ENCODE results near the gene TTC29.
"Not testable (repeated sequence)": the region's sequence is repeated elsewhere in the genome, so short reads cannot be mapped to it uniquely, and the experiment has no call there.

DNA sequence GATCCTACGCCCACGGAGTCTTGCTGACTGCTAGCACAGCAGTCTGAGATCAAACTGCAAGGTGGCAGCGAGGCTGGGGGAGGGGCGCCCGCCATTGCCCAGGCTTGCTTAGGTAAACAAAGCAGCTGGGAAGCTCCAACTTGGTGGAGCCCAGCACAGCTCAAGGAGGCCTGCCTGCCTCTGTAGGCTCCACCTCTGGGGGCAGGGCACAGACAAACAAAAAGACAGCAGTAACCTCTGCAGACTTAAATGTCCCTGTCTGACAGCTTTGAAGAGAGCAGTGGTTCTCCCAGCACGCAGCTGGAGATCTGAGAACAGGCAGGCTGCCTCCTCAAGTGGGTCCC, 281.7 kb downstream of the TTC29 start:
- not testable (repeated sequence) for TF ChIP-seq CTCF (IDR thresholded peaks at IDR 0.05; ENCODE audit: low read length); EZH2 (IDR thresholded peaks at IDR 0.05; ENCODE audit: borderline replicate concordance, low read length)
